ENCODE data around the gene CMTM7.
"Not testable (repeated sequence)": the region's sequence is repeated elsewhere in the genome, so short reads cannot be mapped to it uniquely, and the experiment has no call there.

CMTM7 gene

DNA sequence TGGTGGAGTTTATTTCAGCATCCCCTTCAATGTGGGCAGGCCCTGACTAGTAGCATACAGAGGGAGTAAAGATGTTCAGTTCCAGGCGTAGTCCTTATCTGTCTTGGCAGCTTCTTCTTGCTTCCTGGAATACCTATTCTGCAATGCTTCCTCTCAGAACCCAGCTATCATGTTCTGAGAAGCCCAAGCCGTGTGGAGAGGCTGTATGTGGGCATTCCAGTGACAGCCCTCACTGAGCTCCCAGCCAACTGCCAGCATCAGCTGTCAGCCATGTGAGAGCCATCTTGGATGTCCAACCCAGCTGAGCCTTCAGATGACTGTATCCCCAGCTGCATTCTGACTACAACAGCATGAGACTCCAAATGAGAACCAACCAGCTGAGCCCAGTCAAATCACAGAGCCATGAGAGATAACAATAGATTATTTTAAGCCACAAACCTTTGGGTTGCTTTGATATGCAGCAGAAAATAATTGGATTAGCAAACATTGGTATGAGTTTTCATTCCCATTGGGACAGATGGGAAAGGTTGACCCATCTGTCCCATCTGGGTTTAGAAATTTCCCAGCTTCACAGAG is 8.4 kb upstream of the CMTM7 start:
- no peak for DNase-seq

DNA sequence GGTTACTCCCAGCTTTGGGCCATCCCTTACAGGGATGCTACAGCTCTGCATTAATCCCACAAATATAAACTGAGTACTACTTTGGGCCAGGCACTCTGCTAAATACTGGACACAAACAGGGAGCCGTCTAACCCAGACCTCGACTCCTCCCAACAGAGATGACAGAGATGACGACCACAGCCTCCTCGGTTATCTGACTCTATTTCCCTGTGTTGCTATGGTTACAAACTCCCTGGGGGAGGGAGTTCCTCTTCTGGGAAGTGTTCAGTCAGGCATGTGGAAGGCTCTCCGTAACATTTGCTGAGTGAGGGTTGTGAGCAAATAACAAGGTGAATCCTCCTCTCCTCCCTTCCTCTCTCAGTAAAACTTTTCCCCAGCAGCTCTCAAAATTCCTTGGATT is 6.7 kb upstream of the CMTM7 start:
- DNase-seq: no peak

DNA sequence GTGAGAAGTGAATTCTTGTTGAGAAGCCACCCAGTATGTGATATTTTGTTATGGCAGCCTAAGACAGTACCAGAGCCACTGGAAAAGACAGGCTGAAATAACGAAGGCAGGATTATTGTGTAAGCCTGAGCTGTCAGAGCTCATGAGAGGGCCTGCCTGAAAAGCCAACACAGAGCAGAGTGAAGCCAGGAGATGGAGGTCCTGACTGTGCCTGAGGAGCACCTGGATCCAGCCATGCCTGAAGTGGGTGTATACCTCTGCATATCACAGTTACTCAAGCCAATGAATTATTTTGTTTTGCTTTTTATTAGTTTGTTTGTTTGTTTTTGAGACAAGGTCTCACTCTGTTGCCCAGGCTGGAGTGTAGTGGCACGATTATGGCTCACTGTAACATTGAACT is 4.1 kb upstream of the CMTM7 start:
- DNase-seq: no peak

DNA sequence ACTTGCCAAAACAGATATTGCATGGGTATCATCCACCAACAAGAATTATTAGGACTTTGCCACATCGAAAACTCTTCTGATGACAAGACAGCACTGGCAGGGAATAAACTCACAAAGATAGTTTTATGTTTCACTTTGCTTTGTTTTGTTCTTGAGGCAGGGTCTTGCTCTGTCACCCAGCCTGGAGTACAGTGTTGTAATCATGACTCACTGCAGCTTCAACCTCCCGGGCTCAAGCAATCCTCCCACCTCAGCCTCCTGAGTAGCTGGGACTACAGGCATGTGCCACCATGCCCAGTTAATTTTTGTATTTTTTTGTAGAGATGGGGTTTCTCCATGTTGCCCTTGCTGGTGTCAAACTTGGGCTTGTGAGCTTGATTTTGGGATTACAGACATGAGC is 2.1 kb upstream of the CMTM7 start:
- not testable (repeated sequence) for DNase-seq

DNA sequence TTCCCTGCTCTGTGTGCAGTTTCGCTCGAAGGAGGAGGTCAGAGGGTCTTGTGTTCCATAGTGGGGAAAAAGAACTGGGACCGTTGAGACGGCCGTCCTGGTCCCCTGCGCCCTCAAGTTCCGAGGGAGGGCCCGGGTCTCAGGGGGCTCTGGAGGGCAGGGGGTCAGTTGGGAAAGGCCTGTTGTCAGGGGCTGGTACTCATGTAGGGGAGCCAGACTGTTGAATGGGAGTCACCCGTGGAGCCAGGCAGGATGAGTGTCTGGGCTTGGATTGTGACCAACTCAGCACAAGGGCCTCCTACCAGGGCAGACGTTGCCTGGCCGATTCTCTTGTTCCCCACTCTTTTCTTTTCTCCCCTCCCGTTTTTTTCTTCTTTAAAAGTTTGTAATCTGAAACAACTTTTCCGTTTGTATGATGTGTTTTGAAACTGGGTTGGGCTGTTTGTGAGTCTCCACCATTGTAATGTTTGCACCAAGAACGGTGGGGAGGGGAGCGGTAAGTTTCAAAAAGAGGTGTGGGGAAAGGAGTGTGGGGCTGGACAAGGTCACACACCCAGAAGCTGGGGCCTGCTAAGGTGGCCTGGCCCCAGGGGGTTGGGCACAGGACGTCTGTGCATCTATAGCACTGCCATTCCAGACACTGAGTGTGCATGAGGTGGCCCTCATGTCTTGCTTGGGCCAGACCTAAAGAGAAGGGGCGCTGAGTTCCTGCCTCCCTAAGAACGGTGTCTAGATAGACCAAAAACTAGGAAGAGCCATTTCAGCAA is 1.1 kb downstream of the CMTM7 start:
- no peak for DNase-seq

DNA sequence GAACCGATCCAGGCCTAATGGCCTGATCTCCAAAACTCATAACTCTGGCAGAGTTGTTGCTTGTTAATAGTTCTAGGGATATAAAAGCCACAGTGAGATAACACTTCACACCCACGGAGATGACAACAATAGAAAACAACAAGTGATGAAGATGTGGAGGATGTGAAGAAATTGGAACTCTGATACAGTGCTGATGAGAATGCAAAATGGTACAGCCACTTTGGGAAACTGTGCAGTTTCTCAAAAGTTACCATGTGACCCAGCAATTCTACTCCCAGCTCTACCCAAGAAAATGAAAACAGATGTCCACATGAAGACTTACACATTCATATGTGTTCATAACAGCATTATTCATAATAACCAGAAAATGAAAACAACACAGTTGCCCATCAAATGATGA is 3.8 kb downstream of the CMTM7 start:
- DNase-seq: no peak

DNA sequence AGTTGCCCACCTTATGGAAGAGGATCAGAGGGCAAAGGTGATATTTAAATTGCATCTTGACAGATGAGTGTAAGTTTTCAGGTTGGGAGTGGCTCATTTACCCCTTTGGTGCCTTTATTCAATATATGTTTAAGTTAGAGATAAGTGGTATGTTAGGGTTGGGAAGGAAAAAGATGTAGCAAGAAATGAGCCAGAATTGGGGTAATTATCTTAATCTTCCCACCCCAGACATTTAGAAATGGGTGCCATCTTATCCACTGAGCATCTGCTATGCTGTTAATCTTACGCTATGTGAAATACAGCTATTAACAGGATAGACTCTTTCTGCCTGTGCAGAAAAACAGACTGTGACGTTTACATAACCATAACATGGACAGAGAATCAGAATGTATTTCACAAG is 6.3 kb downstream of the CMTM7 start:
- no peak for DNase-seq

DNA sequence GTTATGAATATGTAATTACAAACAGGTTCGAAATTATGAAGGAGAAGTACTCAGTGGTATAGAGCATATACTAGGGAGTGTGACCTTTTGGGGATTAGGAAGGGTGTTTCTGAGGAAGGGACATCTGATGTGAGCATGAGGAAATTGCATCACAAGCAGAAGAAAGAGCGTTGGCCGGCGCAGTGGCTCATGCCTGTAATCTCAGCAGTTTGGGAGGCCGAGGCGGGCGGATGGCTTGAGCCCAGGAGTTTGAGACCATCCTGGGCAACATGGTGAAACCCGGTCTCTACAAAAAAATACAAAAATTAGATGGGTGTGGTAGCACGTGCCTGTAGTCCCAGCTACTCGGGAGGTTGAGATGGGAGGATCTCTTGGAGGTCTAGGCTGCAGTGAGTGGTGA is 6.9 kb downstream of the CMTM7 start:
- no peak for DNase-seq

DNA sequence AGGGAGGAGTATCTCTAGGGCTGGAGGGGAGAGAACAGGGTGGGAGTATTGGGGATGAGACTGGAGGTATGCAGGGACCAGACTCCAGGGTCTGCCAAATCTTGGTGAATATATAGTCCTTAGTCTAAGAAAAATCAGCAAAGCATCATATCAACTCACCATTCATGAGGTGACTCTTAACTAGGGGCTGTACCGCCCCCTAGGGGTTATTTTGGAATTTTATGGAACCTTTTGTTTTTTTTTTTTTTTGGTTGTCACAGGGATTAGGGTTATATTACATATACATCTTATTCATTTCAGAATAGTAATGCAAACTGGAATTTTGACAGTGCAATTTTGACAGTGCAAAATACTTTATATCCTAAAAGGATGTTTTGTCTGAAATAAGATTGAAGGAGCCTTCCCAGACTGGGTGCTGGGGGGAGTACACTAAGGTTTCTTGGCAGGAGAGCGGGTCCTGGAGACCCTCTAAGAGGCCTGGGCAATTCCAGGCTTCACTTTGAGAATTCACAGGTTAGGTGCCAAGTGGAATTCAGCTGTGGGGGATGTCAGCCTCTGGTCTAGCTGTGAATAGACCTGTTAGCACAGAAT is 7.5 kb downstream of the CMTM7 start:
- DNase-seq: peak; percentile 14

DNA sequence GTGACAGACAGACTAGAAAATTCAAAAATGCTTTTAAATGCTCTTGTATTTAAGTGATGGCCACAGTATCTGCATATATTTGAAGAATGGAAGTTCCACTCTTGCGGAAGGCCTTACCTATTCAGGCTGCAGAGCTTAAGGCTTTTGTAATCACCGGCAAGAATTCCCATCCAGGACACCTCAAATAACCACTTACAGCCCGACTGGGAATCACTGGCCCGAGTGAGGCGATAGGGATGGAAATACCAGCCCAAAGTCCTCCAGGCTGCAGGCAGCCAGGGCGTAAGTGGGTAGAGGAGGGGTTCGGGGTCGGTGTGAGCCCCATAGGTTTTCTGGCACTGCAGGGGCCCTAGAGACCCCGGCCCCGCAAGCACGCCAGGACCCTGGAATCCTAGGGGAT is 9.5 kb downstream of the CMTM7 start:
- DNase-seq: no peak

DNA sequence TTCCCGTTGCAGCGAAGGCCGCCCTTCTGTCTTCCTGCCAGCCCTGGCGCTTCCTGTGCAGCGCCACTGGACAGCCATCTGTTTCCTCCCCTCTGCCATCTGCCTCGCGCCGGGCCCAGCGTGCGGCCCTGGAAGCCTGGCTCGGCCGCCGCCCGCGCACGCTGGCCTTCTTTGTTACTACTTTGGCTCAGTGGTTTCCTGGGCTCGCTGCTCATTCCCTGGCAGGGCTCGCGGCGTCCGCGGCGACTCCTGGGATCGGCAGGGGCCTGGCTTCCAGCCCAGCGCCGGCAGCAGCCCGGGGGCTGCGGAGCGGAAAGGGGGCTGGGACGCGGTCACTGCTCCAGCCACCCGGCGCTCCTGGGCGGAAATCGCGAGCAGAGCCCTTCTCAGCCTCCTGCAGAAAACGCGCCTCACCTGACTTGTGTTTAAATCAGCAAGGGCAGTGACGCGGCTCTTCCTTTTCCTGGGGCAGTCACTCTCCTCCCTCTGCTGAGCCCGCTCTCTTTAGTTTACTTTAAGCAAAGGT is 10.0 kb downstream of the CMTM7 start:
- DNase-seq: peak; percentile 25

DNA sequence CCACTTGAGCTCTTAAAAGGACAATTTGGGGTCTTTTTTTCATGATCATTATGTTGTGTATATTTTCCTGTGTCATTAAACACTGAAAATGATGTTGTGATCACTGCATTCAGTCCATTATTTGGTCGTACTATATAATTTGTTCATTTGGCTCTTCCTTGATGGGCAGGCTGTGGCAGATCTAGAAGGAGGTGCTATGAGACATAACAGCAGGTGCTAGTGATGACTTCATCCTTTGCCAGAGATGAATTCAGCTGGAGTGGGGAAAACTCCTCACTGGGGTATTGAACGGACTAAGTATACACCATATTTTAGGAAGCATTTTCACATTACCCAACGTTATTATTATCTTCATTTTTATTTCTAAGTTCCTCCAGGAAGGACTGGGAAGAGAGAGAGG is 12.0 kb downstream of the CMTM7 start:
- DNase-seq: no peak

DNA sequence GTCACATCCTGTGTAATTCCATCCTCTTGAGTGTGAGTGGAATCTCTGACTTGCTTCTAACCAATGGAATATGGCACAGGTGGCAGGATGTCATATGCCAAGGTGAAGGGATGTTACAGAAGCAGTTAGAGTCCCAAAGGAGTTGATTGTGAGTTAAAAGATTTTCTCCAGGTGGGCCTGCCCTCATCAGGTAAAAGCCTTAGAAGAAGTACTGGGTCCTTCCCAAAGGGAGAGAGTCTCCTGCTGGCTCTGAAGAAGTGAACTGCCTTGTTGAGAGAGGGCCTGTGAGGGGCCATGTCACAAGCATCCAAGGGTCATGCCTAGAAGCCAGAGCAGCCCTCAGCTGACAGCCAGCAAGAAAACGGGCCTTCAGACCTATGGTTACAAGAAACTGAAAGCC is 13.1 kb downstream of the CMTM7 start:
- DNase-seq: no peak

DNA sequence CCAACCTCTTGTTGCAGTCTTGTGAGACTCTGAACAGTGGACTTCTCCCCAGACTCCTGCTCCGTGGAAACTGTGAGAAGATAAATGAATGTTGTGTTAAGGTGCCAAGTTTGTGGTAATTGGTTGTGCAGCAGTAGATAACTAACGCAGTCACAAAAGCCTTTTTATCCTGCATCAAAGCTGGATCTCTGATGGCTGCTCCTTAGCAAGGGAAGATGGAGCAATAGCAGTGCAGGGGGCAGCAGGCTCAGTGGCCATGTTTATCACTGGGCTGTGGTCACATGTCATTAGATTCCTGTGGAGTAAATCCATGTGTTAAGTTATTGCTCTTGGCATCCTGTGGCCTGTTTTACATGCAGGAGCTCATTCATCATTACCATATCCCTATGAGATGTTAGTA is 13.5 kb downstream of the CMTM7 start:
- no peak for DNase-seq

DNA sequence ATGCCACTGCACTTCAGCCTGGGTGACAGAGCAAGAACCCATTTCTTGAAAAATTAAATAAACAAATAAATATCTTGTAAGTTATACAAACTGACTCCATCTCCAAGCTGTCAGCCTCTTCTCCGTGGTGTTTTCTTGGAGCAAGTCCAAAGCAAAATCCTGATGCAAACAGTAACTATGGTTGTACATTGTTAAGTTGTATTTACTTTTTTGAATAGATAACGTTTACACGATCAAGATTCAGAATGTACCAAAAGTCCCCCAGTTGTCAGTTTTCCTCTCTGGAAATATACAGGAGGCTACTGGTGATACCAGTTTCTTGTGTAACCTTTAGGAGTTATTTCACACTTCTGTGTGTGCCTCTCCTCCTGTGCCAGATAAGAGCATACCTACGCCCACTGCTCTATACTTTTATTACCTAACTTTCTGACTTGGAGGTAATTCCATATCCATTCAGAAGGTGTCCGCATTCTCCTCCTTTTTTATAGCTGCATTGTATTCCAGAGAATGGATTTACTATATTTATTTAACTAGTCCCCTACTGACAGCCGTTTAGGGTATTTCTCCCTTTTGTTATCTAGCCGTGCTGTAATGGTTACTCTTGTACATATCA is 14.2 kb downstream of the CMTM7 start:
- no peak for DNase-seq

DNA sequence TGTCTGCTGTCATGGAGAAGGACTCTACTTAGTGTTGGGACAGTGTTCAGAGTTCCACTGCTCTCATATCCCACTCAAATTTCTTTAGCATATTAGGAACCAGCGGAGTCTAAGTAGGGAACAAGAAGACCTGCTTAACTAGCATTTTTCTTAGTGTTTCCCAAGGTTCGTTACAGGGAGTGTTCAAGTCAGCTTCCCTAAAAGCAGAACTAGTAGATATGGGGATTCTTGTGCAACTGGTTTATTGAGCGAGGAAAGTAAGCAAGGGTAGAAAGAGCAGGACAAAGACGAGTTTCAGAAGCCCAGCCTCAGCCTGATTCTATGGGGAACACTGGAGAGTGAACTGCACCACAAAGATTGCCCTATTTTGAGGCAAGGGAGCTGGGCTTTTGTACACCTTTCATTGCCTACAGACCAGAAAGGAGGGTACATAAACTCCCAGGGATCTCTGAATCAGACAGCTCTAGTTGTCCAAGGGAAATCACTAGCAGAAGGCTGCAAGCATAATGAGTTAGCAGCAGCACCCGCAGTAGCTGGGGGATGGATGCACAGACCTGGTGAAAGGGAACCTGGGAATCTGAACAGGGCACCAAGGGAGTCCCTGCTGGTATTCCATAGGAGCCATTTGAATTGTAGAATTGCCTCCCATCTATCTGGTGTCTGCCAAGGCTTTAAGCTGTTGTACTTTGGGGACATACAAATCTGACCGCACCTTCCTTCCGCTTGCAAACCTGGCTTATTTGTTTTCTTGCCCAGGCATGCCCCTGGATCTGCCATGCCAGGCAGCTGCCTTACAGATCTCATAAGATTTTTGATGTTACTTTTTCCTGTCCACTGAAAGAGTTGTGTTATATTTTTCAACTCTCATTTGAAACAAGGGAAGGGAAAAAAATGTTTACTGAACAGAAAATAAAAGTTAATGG is 15.1 kb downstream of the CMTM7 start:
- DNase-seq: no peak

DNA sequence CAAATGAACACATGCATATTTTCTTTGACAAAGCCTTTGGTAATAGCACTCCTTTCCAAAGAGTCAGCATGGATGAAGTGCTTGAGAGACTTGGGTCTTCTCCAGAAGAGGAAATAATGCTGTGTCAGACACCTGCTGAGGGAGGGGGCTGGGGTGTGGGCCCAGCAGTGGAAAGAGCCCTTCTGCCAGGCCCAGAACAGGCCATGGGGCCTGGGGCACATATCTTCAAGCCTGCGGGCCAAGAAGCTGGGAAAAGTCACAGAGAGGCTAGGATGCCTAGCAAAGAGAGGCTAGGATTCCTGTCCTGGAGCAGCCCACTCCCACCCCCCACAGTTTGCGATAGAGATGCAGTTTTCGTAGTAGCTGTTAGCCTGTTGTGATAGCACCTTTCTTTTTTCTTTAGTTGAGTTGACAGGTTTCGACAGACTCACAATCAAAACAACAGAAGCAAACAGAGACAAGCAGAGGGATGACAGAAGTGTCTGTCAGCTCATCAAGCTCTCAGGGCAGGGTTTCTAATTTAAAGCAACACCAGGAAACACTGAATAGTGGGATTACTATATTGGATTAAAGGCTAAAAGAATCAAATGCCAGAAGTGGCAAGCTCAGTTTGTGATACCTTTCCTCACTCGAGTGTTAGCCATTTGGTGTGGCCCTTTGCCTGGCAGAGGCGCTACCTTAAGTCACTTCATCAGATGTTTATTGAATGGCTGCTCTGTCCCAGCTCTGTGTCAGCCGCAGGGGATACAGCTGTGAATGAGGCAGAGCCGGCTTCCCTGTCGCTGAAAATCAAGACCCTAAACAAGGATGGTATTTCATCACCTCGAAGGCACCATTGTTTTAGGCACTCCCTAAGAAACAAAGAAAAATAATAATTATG is 19.0 kb downstream of the CMTM7 start:
- DNase-seq: no peak

DNA sequence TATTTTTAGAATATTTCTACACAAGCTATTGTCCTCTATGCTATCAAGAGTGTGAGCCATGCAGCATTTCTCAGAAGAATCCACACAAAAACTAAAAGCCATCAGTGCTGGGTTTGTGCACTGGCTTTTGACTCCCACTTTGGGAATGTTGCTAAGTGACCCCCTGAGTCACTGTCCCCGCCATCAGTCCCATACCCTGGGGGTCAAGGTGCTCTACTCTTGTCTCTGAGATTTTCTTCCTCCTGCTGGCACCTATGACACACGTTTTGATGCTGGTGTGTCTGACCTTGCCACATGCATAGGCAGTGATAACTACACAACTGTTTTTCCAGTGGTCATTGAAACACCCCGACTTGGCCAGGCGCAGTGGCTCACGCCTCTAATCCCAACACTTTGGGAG is 19.8 kb downstream of the CMTM7 start:
- DNase-seq: no peak

DNA sequence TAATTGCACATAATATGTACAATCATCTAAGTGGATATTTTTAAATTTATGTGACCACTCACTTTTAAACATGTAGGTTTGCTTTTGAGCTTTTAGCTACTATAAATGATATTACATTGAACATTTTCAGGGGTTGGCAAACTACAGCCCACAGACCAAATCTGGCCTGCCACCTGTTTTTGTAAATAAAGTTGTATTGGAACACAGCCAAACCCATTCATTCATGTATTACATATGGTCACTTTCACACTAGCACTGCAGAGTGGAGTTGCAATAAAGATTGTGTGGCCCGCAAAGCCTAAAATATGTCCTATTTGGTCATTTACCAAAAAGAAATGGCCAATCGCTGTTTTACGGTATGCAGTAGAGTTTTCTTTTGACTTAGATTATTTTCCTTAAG is 21.2 kb downstream of the CMTM7 start:
- no peak for DNase-seq

DNA sequence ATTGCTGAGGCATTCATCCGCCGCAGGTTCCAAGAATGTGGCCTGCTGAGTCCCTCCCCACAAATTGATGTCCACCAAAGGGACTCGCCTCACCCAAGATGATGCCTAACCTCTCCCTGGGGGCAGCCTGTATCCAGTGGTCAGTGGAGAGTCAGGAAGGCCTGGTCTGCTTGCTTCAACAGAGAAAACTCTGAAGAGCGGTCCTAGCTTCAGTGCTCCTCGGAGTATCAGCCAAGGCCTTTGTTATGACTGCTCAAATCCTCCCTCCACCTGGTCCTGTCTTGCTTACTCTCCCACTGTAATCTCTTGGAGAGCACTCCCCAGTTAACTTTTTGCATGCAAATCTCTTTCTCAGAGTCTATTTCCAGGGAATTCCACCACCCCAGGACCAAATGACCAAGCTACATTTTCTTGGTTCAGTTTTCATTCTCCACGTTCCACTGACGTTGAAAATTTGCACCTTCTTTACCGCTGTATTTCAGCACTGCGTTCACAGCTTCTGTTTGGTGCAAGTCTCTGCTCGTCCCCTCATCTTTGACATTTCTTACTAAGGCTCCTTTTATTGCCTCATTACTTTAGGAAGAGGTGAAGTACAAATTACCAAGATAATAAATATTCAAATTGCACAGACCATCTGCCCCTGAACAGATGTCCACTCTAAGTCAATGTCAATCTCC is 22.3 kb downstream of the CMTM7 start:
- DNase-seq: no peak
